Subcutaneous abdominal adipose tissue (tissue), 5 donors: ENCODE measurements around the gene CNTNAP2.

Source experiments
- H3K27ac ChIP-seq: one replicate; pipeline ENCODE4 v1.7.0; 2013; ENCODE audit warnings: low read depth, mild to moderate bottlenecking, inconsistent platforms, low read length, moderate library complexity
- H3K27me3 ChIP-seq, 5 donors: one replicate each; pipeline ENCODE4 v1.7.0; 2013; ENCODE audit warnings: low read length in 5 of 5, inconsistent platforms in 1 of 5; ENCODE audit not compliant: control insufficient read depth in 5 of 5, insufficient read depth in 4 of 5
- H3K36me3 ChIP-seq, 5 donors: one replicate each; pipeline ENCODE4 v1.7.0; 2013; ENCODE audit warnings: low read length in 5 of 5; ENCODE audit not compliant: control insufficient read depth in 5 of 5, insufficient read depth in 5 of 5
- H3K4me1 ChIP-seq, 5 donors: one replicate each; pipeline ENCODE4 v1.7.0; 2013; ENCODE audit warnings: low read length in 5 of 5, mild to moderate bottlenecking in 3 of 5, moderate library complexity in 1 of 5; ENCODE audit not compliant: control insufficient read depth in 5 of 5, insufficient read depth in 5 of 5
- H3K4me3 ChIP-seq, 5 donors: one replicate each; pipeline ENCODE4 v1.7.0; 2013; ENCODE audit warnings: low read length in 5 of 5, low read depth in 1 of 5
- H3K9ac ChIP-seq, 5 donors: one replicate each; pipeline ENCODE4 v1.7.0; 2013; ENCODE audit warnings: low read length in 5 of 5, mild to moderate bottlenecking in 4 of 5, moderate library complexity in 3 of 5
- H3K9me3 ChIP-seq, 5 donors: one replicate each; pipeline ENCODE4 v1.7.0; 2013; ENCODE audit warnings: low read length in 5 of 5; ENCODE audit not compliant: control insufficient read depth in 5 of 5
- donor health status: healthy.
- donor health status: healthy.
- donor health status: healthy.
- donor health status: healthy.
- donor health status: healthy.

The CNTNAP2 gene

DNA sequence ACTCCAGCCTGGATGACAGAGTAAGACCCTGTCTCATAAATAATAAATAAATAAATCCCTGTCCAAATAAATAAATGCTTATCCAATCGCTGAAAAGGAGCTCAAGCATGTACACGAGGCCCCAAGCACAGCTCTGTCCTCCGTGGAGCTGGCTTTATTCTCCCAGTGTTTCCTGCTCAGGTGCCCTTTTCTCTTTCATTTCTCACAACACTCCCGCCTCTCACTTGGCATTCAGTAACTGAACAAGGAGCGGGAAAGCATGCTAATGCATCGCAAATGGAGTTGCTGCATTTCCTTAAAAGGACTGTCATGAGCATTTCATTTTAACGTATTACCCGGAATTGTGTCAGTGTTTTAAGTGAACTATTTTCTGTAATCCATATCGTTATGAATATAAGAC, 2263.1 kb downstream of the CNTNAP2 start:
- no peaks in the 10 kb centered on the region for H3K36me3 ChIP-seq
- peaks cover 0 to 12% (median 4%) of the 10 kb centered on the region in 5 donors for H3K9me3 ChIP-seq
- peaks cover 0 to 1% (median 0%) of the 10 kb centered on the region in 5 donors for H3K4me1 ChIP-seq
- H3K9ac ChIP-seq = no peak overlapping the region
- no peak overlapping the region for H3K4me3 ChIP-seq
- H3K27me3 ChIP-seq = no peaks in the 10 kb centered on the region
- H3K27ac ChIP-seq = no peak overlapping the region

DNA sequence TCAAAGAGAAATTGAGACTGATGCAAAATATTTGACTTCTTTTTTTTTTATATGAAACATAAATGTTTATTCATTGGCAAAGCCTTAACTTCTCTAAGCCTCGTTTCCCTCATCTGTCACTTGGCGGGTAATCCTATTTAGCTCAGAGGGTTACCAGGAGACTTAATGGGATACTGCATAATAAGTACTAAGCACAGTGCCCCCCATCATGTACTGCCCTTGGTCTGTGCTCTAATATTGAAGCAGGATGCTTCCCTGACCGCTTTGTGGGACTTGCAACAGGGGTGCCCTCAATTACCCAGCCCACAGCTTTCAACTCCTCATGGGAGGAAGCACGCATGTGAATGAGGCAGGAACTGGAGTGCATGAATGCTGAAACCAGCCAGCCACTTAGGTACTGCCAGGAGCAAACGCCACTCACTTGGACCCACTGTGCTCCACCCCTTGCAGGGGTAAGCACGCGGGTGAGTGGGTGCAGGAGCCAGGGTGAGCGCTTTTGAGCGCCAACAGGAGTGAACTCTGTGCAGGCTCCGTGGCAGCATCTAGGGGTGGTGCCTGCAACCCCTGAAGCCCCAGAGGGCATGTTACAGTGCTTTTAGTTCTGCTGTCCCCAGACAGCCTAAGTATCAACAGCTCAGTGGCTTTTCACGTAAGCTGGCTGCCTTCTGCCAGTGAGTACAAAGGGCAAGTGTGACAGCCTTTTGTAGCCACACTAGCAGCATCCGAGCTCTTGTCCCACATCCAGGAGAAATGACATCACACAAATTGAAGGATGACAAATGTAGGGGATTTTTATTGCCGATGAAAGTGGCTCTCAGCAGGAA, 2264.2 kb downstream of the CNTNAP2 start:
- Histone ChIP-seq H3K27ac (no peak overlapping the region), H3K27me3 (no peaks in the 10 kb centered on the region), H3K4me1 (no peaks in the 10 kb centered on the region), H3K36me3 (no peaks in the 10 kb centered on the region), H3K9ac (no peak overlapping the region), H3K9me3 (peaks cover 0 to 12% (median 4%) of the 10 kb centered on the region in 5 donors), H3K4me3 (no peak overlapping the region)

DNA sequence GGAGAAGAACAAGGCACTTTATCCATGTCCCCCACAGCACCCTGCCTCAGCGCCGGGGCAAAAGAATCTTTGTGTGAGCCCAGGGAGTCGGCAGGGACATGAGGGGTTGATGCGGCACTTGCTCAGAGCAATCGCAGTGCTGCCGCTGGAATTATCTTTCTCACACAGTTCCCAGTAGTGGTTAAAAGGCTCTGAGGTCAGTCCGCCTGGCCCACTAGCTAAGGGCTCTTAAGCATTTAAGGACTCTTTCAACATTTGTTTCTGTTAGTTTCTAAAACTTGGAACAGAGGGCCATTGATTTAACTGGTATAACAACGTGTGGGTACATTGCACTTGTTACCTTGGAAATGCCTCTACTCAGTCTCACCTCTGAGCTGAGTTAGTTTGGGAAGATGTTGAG, 2266.0 kb downstream of the CNTNAP2 start:
- no peak overlapping the region for H3K27ac ChIP-seq

GRCh38 chr7:148383651-148384050, 2267.1 kb downstream of the CNTNAP2 start:
- Histone ChIP-seq H3K27me3 (no peaks in the 10 kb centered on the region), H3K36me3 (no peaks in the 10 kb centered on the region)

More for the DNA sequence above, 2266.0 kb downstream of the CNTNAP2 start:
- Histone ChIP-seq H3K36me3 (no peaks in the 10 kb centered on the region), H3K9ac (no peak overlapping the region), H3K4me3 (no peak overlapping the region), H3K4me1 (no peaks in the 10 kb centered on the region), H3K9me3 (peaks cover 0 to 12% (median 4%) of the 10 kb centered on the region in 5 donors), H3K27me3 (no peaks in the 10 kb centered on the region)

GRCh38 chr7:148385009-148385682, 2268.5 kb downstream of the CNTNAP2 start:
- H3K9ac ChIP-seq = no peak overlapping the region
- H3K4me3 ChIP-seq = no peak overlapping the region
- peaks cover 0 to 12% (median 4%) of the 10 kb centered on the region in 5 donors for H3K9me3 ChIP-seq
- no peak overlapping the region for H3K27ac ChIP-seq
- no peaks in the 10 kb centered on the region for H3K4me1 ChIP-seq
- no peaks in the 10 kb centered on the region for H3K27me3 ChIP-seq
- H3K36me3 ChIP-seq = no peaks in the 10 kb centered on the region

More at GRCh38 chr7:148383651-148384050, 2267.1 kb downstream of the CNTNAP2 start:
- H3K27ac ChIP-seq = no peak overlapping the region
- no peak overlapping the region for H3K4me3 ChIP-seq
- no peaks in the 10 kb centered on the region for H3K4me1 ChIP-seq
- H3K9me3 ChIP-seq = peaks cover 0 to 12% (median 4%) of the 10 kb centered on the region in 5 donors
- H3K9ac ChIP-seq = no peak overlapping the region

DNA sequence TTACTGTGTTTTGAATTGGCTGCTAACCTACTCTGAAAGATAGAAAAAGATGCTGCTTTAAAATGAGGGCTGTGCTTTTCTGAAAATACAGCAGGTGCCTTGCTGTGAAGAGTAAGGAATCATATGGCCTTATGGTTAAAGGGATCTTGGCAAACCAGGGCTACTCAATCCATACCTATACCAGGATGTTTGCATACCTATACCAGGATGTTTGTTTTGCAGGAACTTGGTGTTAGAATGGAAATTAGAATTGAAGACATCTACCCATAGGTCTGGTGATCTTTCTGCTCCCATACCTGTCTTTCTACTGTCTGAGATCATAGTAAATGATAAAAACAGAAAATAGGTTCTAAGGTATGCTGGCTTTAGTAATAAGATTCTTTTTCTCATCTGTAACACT, 2273.8 kb downstream of the CNTNAP2 start:
- no peaks in the 10 kb centered on the region for H3K4me1 ChIP-seq
- no peak overlapping the region for H3K4me3 ChIP-seq
- H3K36me3 ChIP-seq = no peaks in the 10 kb centered on the region
- H3K9ac ChIP-seq = no peak overlapping the region
- H3K9me3 ChIP-seq = no peaks in the 10 kb centered on the region
- peaks cover 0 to 3% (median 0%) of the 10 kb centered on the region in 5 donors for H3K27me3 ChIP-seq
- H3K27ac ChIP-seq = no peak overlapping the region

GRCh38 chr7:148391591-148391990, 2275.0 kb downstream of the CNTNAP2 start:
- H3K9ac ChIP-seq = no peak overlapping the region
- peaks cover 0 to 11% (median 3%) of the 10 kb centered on the region in 5 donors for H3K27me3 ChIP-seq
- no peaks in the 10 kb centered on the region for H3K36me3 ChIP-seq
- no peaks in the 10 kb centered on the region for H3K4me1 ChIP-seq
- no peak overlapping the region for H3K27ac ChIP-seq
- no peak overlapping the region for H3K4me3 ChIP-seq
- no peaks in the 10 kb centered on the region for H3K9me3 ChIP-seq

DNA sequence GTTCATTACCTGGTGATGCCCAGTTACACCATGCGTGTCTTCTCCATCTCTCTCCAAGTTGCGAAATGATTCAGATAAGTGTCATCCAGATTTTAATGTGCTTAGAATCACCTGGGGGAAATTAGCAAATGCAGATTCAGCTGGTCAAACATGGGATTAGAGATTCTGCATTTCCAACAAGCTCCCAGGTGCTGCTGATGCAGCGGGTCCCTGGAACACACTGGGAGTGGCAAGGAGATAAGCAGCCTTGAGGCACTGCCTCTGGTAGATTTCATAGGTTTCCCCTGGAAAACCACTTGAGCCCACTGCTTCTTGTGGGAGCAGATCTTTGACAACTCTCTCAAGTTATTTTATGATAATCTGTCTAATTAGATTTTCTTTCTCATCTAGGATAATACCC, 2278.0 kb downstream of the CNTNAP2 start:
- H3K36me3 ChIP-seq = no peaks in the 10 kb centered on the region
- no peak overlapping the region for H3K4me3 ChIP-seq
- no peak overlapping the region for H3K27ac ChIP-seq
- no peak overlapping the region for H3K9ac ChIP-seq
- H3K4me1 ChIP-seq = no peaks in the 10 kb centered on the region
- no peaks in the 10 kb centered on the region for H3K9me3 ChIP-seq
- H3K27me3 ChIP-seq = peaks cover 0 to 17% (median 4%) of the 10 kb centered on the region in 5 donors

GRCh38 chr7:148395352-148395811, 2278.8 kb downstream of the CNTNAP2 start:
- H3K27me3 ChIP-seq = peaks cover 0 to 21% (median 4%) of the 10 kb centered on the region in 5 donors
- H3K9me3 ChIP-seq = no peaks in the 10 kb centered on the region
- H3K36me3 ChIP-seq = no peaks in the 10 kb centered on the region
- H3K4me1 ChIP-seq = no peaks in the 10 kb centered on the region
- H3K4me3 ChIP-seq = no peak overlapping the region
- H3K9ac ChIP-seq = no peak overlapping the region
- H3K27ac ChIP-seq = no peak overlapping the region
